ENCODE measurements around the gene SLC35E3. TPM values are rescaled to one million over a fixed set of nuclear protein-coding genes. Genes with fewer than 3 reads are reported as not detected.

The SLC35E3 gene
- total RNA-seq, 2 experiments from 2014 or later, result 2.8 to 3.1 TPM

GRCh38 chr12:68773582-68773981, 27.6 kb downstream of the SLC35E3 start:
- no peaks in the 10 kb centered on the region for H3K27me3 Mint-ChIP-seq (ENCODE audit: low read depth)
- no peak overlapping the region for H3K4me3 Mint-ChIP-seq

DNA sequence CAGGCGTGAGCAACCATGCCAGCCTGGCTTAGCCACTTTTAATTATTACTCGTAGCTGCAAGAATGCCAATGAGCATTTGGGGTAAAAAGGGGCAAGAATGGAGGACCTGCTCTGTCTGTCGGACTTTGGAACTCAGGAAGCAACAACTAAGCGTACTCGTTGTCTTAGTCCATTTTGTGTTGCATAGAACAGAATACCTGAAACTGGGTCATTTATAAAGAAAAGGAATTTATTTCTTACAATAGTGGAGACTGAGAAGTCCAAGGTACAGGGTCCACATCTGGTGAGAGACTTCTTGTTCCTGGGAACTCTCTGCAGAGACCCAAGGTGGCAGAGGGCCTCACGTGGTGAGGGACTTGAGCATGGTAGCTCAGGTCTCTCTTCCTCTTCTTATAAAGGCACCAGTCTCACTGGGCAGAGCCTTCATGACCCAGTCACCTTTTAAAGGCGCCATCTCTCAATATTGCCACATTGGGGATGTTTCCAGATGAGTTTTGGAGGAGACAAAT, 29.2 kb downstream of the SLC35E3 start:
- no peak overlapping the region for H3K27ac Mint-ChIP-seq

More at GRCh38 chr12:68773582-68773981, 27.6 kb downstream of the SLC35E3 start:
- H3K4me1 Mint-ChIP-seq (ENCODE audit: low read depth), result peaks cover 17% of the 10 kb centered on the region
- no peak for DNase-seq
- intact Hi-C loops (cut with micrococcal nuclease), result no loop called here
- H3K9me3 Mint-ChIP-seq, result no peaks in the 10 kb centered on the region
- H3K27ac Mint-ChIP-seq, result no peak overlapping the region
- CTCF ChIA-PET, result no interaction called here
- no peaks in the 10 kb centered on the region for H3K36me3 Mint-ChIP-seq (ENCODE audit: low read depth)

DNA sequence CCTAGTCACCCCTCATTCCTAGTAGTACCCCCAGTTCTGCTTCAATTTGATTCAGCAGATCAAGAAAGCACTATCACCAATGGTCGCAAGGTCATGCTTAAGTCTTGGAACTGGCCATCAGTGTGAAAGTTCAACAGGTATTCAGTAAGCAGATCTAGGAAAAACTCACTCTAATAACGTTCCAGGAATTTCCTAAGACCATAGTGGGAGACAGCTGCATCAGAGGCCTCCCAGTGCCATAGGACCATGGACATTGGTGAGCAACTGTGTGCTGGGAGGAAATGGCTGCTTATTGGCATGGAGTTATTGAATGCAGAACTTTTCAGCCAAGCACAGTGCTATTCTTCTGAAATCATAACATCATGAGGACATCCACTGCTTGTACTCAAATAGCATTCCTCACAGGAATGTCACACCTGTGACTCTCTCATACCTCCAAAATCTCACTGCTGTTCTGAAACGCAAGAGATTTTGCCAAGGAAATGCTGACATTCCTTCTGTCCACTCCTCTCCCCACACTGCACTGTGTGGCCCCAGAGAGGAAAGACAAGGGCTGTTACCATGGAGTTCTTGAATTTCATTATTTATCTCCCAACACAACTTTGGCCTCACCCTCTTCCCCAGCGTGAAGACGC, 31.1 kb downstream of the SLC35E3 start:
- peaks cover 17% of the 10 kb centered on the region for H3K4me1 Mint-ChIP-seq (ENCODE audit: low read depth)
- no peaks in the 10 kb centered on the region for H3K9me3 Mint-ChIP-seq
- H3K36me3 Mint-ChIP-seq (ENCODE audit: low read depth), result no peaks in the 10 kb centered on the region
- H3K27ac Mint-ChIP-seq, result no peak overlapping the region
- H3K4me3 Mint-ChIP-seq, result no peak overlapping the region
- intact Hi-C loops (cut with micrococcal nuclease), result no loop called here
- DNase-seq, result no peak
- CTCF ChIA-PET, result interaction anchor here (1.0 kb wide), 1 partner anchor 31 kb away, joined by 3 read pairs; the partner anchor contains the start of gene MDM2
- no peaks in the 10 kb centered on the region for H3K27me3 Mint-ChIP-seq (ENCODE audit: low read depth)

More for the DNA sequence above, 29.2 kb downstream of the SLC35E3 start:
- no peaks in the 10 kb centered on the region for H3K27me3 Mint-ChIP-seq (ENCODE audit: low read depth)
- H3K36me3 Mint-ChIP-seq (ENCODE audit: low read depth), result no peaks in the 10 kb centered on the region
- H3K9me3 Mint-ChIP-seq, result no peaks in the 10 kb centered on the region
- intact Hi-C loops (cut with micrococcal nuclease), result no loop called here
- no peak overlapping the region for H3K4me3 Mint-ChIP-seq
- peaks cover 17% of the 10 kb centered on the region for H3K4me1 Mint-ChIP-seq (ENCODE audit: low read depth)
- DNase-seq, result no peak
- CTCF ChIA-PET, result no interaction called here

DNA sequence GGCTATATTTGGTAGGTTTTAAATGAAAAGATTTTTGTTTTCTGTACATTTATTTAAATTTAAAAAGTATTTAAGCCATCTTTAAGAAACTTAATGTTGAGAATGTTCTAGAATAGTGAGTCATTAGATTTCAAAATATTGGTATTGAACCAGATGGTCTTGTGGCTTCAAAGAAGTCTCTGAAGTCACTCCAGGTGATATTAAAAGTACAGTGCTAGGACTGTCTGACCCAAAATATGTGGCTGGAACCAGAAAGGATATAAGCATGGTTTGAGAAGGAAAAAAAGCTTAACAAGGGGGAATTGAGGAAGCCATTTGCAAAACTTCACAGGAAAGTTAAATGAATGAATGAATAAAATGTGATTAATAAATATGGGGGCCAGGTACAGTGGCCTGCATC, 33.3 kb downstream of the SLC35E3 start:
- no peak overlapping the region for H3K4me3 Mint-ChIP-seq
- no peaks in the 10 kb centered on the region for H3K27me3 Mint-ChIP-seq (ENCODE audit: low read depth)
- H3K4me1 Mint-ChIP-seq (ENCODE audit: low read depth), result no peaks in the 10 kb centered on the region
- no peak for DNase-seq
- intact Hi-C loops (cut with micrococcal nuclease), result no loop called here
- no peak overlapping the region for H3K27ac Mint-ChIP-seq
- no peaks in the 10 kb centered on the region for H3K9me3 Mint-ChIP-seq
- CTCF ChIA-PET, result no interaction called here
- no peaks in the 10 kb centered on the region for H3K36me3 Mint-ChIP-seq (ENCODE audit: low read depth)

GRCh38 chr12:68780731-68781130, 34.8 kb downstream of the SLC35E3 start:
- CTCF ChIA-PET, result no interaction called here
- H3K4me1 Mint-ChIP-seq (ENCODE audit: low read depth), result no peaks in the 10 kb centered on the region
- no peak for DNase-seq
- H3K9me3 Mint-ChIP-seq, result no peaks in the 10 kb centered on the region
- intact Hi-C loops (cut with micrococcal nuclease), result no loop called here
- H3K36me3 Mint-ChIP-seq (ENCODE audit: low read depth), result no peaks in the 10 kb centered on the region
- H3K4me3 Mint-ChIP-seq, result no peak overlapping the region
- no peak overlapping the region for H3K27ac Mint-ChIP-seq
- H3K27me3 Mint-ChIP-seq (ENCODE audit: low read depth), result no peaks in the 10 kb centered on the region

- CTCF ChIA-PET, result interaction anchor here (0.6 kb wide), 1 partner anchor 505 kb away, joined by 3 read pairs; no protein-coding TSS in a partner anchor
- Mint-ChIP-seq H3K9me3 (no peaks in the 10 kb centered on the region), H3K4me1 (ENCODE audit: low read depth) (no peaks in the 10 kb centered on the region), H3K27ac (no peak overlapping the region), H3K4me3 (no peak overlapping the region), H3K36me3 (ENCODE audit: low read depth) (no peaks in the 10 kb centered on the region), H3K27me3 (ENCODE audit: low read depth) (no peaks in the 10 kb centered on the region)
- DNase-seq, result no peak
- intact Hi-C loops (cut with micrococcal nuclease), result no loop called here
These were observed 35.8 kb downstream of the SLC35E3 start for GRCh38 chr12:68781728-68782127.

- Mint-ChIP-seq H3K9me3 (no peaks in the 10 kb centered on the region), H3K4me3 (no peak overlapping the region), H3K4me1 (ENCODE audit: low read depth) (no peaks in the 10 kb centered on the region), H3K27me3 (ENCODE audit: low read depth) (no peaks in the 10 kb centered on the region), H3K36me3 (ENCODE audit: low read depth) (no peaks in the 10 kb centered on the region), H3K27ac (no peak overlapping the region)
- no peak for DNase-seq
- CTCF ChIA-PET, result no interaction called here
- intact Hi-C loops (cut with micrococcal nuclease), result no loop called here
These were observed 38.0 kb downstream of the SLC35E3 start for GRCh38 chr12:68784015-68784414.

GRCh38 chr12:68785358-68785757, 39.4 kb downstream of the SLC35E3 start:
- Mint-ChIP-seq H3K27me3 (ENCODE audit: low read depth) (no peaks in the 10 kb centered on the region), H3K27ac (no peak overlapping the region), H3K4me1 (ENCODE audit: low read depth) (no peaks in the 10 kb centered on the region), H3K36me3 (ENCODE audit: low read depth) (no peaks in the 10 kb centered on the region), H3K4me3 (no peak overlapping the region), H3K9me3 (no peaks in the 10 kb centered on the region)
- DNase-seq, result no peak
- intact Hi-C loops (cut with micrococcal nuclease), result no loop called here
- CTCF ChIA-PET, result no interaction called here

DNA sequence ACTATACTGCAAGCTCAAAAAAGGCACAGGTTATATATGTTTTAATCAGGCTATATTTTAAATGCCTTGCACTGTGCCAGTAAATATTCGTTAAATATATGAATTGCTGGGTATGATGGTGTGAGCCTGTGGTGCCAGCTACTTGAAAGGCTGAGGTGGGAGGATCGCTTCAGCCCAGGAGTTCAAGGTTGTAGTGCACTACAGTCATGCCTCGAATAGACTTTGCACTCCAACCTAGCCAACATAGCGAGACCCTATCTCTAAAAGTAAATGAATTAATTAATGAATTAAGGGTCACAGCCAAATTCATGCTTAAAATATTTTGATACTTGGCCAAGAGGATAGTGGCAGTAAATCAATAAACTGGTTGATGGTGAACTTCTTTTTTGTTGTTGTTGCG, 39.8 kb downstream of the SLC35E3 start:
- Mint-ChIP-seq H3K36me3 (ENCODE audit: low read depth) (no peaks in the 10 kb centered on the region), H3K4me1 (ENCODE audit: low read depth) (no peaks in the 10 kb centered on the region), H3K27ac (no peak overlapping the region), H3K27me3 (ENCODE audit: low read depth) (no peaks in the 10 kb centered on the region), H3K9me3 (no peaks in the 10 kb centered on the region), H3K4me3 (no peak overlapping the region)
- no peak for DNase-seq
- intact Hi-C loops (cut with micrococcal nuclease), result no loop called here
- CTCF ChIA-PET, result no interaction called here

DNA sequence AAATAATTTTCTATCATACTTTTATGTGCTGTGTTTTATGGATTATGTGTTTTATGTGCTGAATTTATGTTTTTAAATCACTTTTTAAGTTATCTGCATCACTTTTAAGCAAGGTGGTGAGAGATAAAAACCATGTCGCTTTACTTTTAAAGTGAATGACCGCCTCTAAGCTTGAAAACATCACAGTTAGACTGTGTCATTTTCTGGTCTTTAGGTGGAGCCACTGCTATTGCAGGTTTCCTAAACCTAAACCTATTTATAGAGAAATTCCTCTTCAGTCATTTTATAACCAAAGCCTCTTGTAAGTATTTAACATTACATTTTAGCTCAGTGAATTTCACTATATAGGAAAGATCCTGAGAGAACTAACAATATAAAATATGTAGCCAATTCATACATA, 41.0 kb downstream of the SLC35E3 start:
- Mint-ChIP-seq H3K36me3 (ENCODE audit: low read depth) (no peaks in the 10 kb centered on the region), H3K4me1 (ENCODE audit: low read depth) (no peaks in the 10 kb centered on the region), H3K27ac (no peak overlapping the region), H3K4me3 (no peak overlapping the region), H3K9me3 (no peaks in the 10 kb centered on the region), H3K27me3 (ENCODE audit: low read depth) (no peaks in the 10 kb centered on the region)
- intact Hi-C loops (cut with micrococcal nuclease), result no loop called here
- CTCF ChIA-PET, result no interaction called here
- no peak for DNase-seq

DNA sequence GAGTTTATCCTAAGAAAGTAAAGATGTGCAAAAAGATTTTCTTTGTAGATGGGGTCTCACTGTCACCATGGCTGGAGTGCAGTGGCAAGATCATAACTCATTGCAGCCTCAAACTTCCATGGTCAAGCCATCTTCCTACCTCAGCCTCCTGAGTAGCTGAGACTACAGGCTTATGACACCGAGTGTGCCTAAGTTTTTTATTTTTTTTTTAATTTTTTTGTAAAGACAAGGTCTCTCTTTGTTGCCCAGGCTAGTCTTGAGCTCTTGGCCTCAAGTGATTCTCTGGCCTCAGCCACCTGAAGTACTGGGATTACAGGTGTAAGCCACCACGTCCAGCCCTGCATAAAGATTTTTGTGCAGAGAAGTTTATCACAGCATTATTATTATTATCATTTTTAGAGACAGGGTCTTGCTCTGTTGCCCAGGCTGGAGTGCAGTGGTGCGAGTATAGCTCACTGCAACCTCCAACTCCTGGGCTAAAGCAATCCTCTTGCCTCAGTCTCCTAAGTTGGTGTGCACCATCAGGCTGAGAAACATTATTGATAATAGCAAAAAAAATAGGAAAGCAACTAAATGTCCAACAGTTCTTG, 42.7 kb downstream of the SLC35E3 start:
- intact Hi-C loops (cut with micrococcal nuclease), result no loop called here
- no peak for DNase-seq
- H3K4me3 Mint-ChIP-seq, result no peak overlapping the region
- no peaks in the 10 kb centered on the region for H3K27me3 Mint-ChIP-seq (ENCODE audit: low read depth)
- no peak overlapping the region for H3K27ac Mint-ChIP-seq
- CTCF ChIA-PET, result no interaction called here
- no peaks in the 10 kb centered on the region for H3K4me1 Mint-ChIP-seq (ENCODE audit: low read depth)
- H3K36me3 Mint-ChIP-seq (ENCODE audit: low read depth), result no peaks in the 10 kb centered on the region
- H3K9me3 Mint-ChIP-seq, result no peaks in the 10 kb centered on the region

DNA sequence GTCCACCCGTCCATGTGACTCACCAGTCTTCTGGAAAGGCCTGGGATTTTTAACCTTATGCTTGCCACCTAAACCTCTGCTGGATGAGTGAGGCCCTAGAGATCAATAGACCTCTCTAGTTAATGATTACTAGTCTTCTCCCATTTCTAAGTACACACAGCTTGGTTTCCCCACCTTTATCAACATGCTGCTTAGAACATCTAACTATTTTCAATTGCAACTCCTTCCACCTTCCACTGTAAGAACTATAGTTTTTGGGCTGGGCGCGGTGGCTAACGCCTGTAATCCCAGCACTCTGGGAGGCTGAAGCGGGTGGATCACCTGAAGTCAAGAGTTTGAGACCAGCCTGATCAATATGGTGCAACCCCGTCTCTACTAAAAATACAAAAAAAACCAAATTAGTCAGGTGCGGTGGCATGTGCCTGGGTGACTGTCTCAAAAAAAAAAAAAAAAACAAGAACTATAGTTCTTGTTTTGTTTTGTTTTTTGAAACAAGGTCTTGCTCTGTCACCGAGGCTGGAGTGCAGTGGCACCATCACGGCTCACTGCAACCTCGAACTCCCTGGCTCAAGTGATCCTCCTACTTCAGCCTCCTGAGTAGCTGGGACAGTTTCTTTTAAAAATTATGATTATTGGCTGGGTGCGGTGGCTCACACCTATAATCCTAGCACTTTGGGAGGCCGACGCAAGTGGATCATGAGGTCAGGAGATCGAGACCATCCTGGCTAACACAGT, 43.3 kb downstream of the SLC35E3 start:
- intact Hi-C loops (cut with micrococcal nuclease), result no loop called here
- DNase-seq, result no peak
- Mint-ChIP-seq H3K9me3 (no peaks in the 10 kb centered on the region), H3K27me3 (ENCODE audit: low read depth) (no peaks in the 10 kb centered on the region), H3K4me3 (no peak overlapping the region), H3K36me3 (ENCODE audit: low read depth) (no peaks in the 10 kb centered on the region), H3K4me1 (ENCODE audit: low read depth) (no peaks in the 10 kb centered on the region), H3K27ac (no peak overlapping the region)
- CTCF ChIA-PET, result no interaction called here

Data from activated naive CD4-positive, alpha-beta T cell treated with anti-CD3 and anti-CD28 coated beads for 36 hours (primary cell).